Stimulated activated CD8-positive, alpha-beta memory T cell treated with anti-CD3 and anti-CD28 coated beads, Interleukin-4, amount 100 ng/mL, for 48 hours (primary cell): ENCODE measurements around the gene TMEM184A.
"Not testable (repeated sequence)": the region's sequence is repeated elsewhere in the genome, so short reads cannot be mapped to it uniquely, and the experiment has no call there.

Source experiments
- DNase-seq: peaks from one replicate; pipeline ENCODE4 v3.0.0-alpha.2; 2020

Gene TMEM184A

DNA sequence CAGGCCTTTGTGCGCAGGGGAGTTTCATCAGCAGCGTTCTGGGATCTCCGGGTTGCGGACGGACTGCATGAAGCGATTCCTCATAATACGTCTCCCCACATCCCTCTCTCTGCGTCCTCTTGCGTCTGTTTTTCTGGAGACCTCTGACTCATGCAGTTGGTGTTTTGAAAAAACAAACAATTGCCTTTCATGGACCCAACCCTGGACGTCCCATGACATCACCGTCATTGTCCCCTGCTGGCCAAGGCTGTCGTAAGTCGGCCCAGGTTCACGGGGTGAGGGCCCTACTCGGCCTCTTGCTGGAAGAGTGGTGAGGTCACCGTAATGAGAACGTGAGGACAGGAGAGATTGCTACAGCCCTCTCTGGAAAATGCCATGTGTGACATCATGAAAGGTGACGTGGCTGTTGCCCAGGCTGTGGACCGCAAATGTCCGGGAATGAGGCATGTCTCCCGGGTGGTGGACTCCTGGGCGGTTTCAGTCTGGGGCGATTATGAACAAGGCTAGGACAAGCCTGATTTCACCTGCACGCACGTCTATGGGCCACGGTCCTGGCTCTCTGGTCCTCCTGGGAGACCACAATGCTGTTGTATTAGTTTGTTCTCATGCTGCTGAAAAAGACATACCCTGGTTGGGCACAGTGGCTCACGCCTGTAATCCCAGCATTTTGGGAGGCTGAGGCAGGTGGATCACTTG is 35.3 kb downstream of the TMEM184A start:
- no peak for DNase-seq

DNA sequence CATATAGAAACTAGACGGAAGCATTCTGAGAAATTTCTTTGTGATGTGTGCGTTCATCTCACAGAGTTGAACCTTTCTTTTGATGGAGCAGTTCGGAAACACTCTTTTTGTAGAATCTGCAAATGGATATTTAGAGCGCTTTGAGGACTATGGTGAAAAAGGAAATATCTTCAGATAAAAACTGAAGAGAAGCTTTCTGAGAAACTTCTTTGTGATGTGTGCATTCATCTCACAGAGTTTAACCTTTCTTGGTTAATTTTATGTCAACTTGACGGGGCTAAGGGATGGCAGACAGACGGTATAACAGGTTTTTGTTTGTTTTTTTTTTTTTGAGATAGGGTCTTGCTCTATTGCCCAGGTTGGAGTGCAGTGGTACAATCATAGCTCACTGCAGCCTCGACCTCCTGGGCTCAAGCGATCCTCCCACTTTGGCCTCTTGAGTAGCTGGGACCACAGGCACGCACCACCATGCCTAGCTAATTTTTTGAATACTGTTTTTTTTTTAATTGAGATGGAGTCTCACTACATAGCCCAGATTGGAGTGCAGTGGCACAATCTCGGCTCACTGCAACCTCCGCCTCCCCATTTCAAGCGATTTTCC is 36.6 kb downstream of the TMEM184A start:
- DNase-seq, result not testable (repeated sequence)

DNA sequence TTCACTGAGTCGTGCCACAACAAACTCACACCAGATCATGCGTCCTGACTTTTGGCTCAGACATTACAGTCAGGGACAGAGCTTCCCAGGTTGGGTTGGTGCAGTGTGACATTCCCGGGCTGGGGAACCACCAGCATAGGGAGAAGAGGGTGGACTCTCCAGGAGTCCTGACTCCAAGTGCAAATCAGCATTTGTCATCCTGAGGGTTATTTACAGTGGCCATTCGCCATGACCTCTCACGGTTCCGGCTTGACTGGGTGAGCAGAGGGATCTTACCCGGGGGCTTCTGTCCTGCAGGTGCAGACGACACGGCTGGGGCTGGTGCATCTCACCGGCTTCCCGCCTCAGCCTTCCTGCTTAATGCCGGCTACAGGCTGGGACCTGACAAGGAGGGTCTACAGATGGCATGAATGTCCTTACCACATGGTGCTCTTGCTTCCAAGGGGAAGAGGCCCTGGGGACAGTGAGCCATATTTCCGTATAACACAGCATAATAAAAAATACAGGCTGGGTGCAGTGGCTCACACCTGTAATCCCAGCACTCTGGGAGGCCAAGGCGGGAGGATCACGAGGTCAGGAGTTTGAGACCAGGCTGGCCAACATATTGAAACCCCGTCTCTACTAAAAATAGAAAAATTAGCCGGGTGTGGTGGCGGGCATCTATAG is 39.3 kb downstream of the TMEM184A start:
- no peak for DNase-seq

DNA sequence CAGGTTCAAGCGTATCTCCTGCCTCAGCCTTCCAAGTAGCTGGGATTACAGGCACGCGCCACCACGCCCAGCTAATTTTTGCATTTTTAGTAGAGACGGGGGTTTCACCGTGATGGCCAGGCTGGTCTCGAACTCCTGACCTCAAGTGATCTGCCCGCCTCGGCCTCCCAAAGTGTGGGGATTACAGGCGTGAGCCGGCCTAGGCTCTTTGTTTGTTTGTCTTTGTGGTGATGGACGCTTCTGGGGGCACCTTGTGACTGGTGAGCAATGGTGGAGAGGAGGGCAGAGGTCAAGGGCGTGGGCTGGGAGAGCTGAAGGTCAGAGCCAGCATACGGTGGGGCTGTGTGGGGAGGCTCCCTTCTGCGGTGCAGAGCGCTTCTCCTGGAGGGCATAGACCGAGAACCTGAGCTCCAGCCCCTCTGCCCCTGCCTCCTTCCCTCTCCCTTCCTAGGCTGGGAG is 40.5 kb downstream of the TMEM184A start:
- DNase-seq, result not testable (repeated sequence)

DNA sequence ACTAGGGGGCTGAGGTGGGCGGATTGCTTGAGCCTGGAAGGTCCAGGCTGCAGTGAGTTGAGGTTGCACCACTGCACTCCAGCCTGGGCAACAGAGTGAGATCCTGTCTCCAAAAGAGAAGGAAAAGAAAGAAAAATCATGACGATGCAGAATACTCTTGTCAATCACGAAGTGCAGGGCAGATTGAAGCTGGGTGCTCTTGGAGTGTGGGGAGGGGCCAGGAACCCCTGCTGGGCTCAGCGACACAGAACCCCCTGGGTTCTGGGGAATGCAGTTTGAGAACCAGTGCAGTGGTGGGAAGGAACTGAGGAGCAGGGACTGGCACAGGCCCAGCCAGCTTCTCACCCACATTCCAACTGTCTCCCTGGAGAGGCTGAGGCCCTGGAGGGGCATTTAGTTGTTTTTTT is 41.0 kb downstream of the TMEM184A start:
- no peak for DNase-seq

DNA sequence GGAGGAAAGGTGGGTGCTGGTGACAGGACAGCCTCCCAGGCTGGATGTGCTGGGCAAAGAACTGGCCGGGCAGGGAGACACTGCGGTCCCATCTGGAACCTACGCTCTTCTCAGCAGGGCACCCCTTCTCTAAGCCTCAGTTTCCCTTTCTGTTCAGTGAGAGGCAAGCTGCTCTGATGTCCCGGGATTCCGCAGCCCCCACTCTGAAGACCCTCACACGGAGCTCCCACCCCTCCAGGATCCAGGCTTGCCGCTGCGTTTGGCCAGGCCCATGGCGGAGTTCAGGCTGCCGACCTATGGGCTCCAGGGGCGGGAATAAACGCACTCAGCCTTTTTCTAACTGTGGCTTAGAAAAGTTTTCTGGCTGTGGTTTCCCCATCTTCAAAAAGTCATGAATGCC is 41.6 kb downstream of the TMEM184A start:
- no peak for DNase-seq

DNA sequence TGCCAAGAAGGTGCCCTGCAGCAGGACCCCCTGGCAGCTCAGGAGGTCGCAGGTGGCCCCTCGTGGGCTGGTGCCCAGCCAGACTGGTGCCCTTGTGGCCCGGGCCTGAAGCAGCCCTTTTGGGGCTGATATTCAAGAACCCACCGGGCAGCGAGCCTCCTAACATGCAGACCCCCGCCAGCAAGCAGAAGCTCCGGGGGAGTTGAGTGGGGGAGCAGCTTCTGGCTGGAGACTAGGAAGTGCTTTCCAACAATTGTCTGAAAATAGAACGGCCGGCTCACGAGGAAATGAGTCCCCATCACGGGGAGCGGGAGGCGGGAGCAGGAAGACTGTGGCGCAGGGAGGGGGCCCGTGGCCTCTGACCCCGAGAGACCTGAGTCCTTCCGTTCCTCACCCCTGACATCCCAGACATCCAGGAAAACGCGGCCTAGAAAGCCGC is 42.3 kb downstream of the TMEM184A start:
- no peak for DNase-seq

DNA sequence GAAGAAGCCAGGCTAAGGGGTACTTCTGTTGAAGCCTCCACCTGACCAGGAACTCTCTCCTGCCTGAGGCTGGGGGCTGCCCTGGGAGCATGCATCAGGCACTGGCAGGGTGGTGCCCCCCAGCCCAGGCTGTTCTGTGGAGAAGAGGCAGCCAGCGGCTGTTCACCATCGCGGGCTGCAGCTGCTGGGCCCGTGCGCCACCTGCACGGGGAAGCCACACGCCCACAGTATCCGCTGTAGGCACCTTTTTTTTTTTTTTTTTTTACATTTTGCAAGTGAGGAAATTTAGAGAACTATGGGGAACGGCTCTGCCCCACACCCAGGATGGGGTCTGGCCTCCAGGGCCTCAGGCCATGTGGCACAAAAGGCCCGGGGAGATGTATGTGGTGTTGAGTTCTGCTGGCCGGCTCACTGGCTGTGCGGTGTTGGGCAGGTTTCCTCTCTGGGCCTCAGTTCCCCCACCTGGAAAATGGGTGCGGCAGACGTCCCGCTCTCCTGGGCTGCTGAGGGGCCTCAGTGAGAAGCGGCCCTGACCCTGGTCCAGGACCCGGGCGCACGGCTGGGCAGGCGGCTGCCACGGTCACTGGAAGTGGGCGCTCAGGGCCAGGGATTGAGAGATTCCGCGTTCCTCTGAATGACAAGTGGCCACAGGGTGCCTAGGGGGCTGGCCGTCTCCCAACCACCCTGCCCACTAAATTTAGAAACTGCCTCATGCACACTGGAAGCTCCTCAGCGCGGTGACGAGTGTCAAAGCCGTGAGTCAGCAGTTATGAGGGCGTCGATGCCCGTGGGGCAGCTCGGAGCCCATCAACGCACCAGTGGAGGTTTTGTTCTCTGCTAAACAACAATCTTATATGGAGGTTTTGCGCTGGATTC is 43.0 kb downstream of the TMEM184A start:
- DNase-seq, result peak; percentile 55

DNA sequence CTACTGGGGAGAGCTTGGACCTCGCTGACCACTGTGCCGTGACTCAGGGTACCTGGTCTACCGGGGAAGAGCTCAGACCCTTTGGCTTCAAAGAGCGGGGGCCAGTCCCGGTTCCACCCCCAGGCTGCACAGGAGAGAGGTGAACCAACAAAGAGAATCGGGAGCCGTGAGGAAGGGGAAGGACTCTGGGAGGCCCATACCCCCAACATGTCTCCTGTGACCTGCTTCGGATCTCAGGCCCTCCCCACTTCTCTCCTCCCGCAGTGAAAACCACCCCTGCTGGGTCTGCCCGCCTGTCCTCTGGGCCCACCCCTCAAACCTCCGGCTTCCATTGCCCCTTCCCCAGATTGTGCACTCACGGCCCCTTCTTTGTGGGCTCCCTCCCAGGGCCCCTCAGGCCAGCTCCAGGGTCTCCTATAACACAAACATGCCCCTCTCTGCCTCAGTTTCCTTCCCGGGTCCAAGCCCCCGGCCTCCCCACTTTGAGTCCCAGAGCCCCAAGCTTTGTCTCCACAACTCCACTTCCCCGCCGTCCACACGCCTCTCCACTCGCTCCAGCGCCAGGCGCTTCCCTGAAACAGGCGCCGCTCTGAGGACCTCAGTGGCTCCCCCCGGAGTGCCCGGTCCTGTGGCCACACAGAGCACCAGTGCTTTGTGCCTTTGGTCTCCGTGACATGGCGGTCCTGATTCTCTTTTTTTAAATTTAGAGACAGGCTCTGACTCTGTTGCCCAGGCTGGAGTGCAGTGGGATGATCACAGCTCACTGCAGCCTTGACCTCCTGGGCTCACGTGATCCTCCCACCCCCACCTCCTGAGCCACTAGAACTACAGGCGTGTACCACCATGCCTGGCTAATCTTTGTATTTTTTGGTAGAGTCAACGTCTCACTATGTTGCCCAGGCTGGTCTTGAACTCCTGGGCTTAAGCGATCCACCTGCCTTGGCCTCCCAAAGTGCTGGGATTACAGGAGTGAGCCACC is 44.3 kb downstream of the TMEM184A start:
- no peak for DNase-seq

DNA sequence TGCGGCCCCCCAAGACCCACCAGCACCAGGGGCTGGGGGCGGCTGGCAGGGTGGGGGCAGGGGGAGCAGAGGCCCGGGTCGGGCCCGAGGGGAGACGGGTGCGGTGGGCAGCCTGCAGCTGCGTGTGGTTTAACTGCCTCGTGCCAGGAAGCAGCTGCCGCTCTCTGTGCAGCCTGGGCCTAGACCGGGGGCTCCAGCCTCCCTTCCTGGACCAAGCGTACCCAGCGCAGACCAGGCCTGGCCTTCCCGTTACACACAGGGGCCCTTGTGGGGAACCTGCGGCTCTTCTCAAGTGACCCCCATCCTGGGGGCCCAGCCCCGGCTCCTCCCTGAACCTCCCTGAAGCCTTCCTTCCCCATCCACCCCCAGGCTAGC is 45.2 kb downstream of the TMEM184A start:
- no peak for DNase-seq

DNA sequence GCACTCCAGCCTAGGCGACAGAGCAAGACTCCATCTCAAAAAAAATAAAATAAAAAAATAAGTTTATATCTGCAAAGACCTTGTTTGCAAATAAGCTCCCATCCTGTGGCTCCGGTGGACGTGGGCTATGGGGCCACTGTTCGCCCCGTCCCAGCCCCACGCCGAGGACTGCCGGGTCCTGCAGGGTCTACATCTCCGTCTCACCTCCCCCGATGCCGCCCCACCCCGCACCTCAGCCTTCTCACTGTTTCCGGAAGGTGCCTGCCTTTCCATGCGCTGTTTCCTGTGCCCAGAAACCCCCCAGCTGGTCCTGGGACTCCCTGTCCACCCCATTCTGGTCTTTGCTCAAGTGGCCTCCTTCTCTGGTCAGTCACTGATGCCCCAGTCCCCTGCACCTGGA is 46.8 kb downstream of the TMEM184A start:
- DNase-seq, result no peak

DNA sequence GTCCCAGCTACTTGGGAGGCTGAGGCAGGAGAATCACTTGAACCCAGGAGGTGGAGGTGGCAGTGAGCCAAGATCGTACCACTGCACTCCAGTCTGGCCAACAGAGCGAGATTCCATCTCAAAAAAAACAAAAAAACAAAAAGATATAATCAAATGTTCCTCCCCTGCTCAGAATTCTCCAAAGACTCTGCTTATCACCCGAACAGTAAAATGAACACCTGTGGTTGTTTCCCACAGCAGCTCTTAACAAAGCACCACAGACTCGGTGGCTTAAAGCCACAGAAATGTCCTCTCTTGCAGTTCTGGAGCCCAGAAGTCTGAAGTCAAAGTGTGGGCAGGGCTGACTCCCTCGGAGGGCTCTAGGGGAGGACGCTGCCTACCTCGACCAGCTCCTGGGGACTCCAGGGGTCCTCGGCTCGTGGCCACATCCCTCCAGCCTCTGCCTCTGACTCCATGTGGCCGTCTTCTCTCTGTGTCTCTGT is 47.7 kb downstream of the TMEM184A start:
- no peak for DNase-seq

DNA sequence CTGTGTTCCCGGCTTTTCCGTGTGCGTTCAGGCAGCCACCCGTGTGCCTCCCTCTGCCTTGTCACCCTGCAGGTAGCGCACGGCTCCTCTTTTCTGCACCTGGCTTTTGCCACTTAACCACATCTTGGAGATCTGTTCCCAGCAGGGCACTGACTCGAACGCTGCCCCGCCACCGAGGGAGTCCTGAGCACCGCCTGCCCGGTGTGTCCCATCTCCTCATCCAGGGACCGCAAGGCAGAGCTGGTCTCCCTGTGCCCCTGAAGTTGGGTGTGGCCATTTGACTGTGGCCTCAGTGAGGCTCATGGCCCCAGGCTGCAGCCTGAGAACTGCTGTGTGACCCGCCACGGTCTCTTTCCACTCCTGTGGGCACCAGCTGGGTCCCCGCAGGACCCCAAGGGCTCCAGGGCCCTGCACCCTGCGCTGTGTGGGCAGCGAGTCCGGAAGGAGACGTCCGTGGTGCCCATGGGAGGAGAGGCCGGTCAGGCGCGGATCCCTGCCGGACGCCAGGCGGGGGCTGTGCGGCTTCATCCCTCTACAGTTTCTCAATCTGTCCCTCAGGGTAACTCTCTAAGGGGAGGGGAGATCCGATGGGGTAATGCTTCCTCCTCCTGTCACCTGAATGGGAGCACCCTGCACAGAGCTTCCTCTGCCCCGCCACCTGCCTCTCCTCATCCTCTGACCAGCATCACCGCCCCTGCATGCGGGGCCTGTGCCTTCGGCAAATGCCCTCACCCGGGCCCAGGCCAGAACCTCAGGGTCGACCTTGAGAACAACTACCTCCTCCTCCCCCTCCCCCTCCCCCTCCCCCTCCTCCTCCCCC is 50.1 kb downstream of the TMEM184A start:
- no peak for DNase-seq

DNA sequence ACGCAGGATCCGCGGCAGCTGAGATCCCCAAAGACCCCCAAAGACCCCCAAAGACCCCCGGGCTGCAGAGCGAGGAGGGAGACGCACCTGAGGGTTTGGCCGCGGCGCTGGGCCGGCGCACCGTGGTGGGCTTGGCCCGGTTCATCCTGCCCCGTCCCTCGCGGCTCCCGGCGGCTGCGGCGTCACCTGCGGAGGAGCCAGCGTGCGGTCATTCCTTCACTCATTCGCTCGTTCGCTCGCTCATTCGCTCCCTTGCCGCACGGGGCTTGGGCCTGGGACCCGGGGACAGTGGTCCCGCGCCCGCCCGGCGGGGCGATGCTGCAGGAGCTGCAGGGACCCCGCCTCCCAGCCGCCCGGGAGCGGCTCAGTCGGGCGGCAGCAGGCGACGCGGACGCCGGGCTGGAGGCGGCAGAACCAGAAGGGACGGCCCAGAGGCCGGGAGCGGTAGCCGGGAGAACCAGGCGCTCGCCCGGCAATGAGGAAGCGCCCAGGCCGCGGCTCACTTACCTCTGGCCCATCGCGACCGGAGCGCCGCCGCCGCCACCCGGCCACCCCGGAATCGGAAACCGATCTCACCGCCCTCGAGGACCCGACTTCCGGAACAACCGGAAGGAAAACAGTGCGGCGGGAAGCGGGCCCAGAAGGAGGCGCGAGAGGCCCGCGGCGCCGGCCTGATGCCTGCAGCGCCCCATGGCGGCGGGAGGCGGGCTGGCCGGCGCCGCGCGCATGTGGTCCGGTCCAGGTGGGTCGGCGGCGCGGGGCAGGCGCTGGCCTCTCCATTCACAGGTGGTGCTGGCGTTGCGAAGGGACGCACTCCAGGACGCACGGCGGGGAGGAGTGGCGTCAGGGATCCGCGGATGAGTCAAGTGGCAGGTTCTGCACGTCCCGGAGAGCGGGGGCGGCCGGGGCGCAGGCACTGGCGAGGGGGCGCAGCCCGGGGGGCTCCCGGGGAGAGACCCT is 51.9 kb downstream of the TMEM184A start, which contains the start of gene INTS1:
Gene INTS1, minus strand, starts transcription at position 574 of the 960 bp plus-strand sequence. Its CDS starts 429 bp downstream, at position 145.
- DNase-seq, result peak; percentile 92

DNA sequence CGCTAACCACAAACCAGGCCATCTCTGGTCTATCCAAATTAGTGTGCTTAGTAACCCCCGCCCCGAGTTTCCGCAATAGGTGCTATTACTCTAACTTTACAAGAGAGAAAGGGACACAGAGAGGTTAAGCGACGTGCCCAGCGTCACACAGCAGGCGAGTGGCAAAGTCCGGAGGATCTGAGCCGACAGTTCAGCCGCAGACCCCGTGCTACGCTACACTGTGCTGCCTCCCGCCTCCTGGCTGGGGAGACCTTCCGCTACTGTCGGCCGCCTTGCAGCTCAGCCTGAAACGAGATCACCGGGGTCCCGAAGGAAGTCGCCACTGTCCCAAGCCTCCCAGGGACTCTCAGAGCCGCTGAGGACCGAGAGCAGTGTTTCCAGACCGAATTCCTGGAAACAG is 52.6 kb downstream of the TMEM184A start:
- no peak for DNase-seq

DNA sequence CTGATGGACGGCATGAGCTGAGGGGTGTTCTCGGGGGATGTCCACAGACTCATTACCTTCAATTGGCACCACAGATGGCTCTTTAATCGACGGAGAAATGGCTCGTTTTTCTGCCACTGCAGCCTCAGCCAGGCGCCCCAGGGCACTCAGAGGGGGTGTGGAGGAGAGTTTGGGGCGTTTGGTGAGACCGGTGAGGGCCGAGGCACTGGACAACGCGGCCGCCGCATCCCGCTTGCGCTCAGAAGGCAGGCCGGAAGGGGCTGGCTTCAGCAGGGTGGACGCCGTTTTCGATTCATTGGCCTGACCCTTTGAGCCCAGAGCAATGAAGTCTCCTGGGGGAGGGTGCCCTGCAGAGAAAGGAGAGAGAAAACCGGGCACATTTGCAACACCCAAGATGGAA is 53.2 kb downstream of the TMEM184A start:
- DNase-seq, result no peak

DNA sequence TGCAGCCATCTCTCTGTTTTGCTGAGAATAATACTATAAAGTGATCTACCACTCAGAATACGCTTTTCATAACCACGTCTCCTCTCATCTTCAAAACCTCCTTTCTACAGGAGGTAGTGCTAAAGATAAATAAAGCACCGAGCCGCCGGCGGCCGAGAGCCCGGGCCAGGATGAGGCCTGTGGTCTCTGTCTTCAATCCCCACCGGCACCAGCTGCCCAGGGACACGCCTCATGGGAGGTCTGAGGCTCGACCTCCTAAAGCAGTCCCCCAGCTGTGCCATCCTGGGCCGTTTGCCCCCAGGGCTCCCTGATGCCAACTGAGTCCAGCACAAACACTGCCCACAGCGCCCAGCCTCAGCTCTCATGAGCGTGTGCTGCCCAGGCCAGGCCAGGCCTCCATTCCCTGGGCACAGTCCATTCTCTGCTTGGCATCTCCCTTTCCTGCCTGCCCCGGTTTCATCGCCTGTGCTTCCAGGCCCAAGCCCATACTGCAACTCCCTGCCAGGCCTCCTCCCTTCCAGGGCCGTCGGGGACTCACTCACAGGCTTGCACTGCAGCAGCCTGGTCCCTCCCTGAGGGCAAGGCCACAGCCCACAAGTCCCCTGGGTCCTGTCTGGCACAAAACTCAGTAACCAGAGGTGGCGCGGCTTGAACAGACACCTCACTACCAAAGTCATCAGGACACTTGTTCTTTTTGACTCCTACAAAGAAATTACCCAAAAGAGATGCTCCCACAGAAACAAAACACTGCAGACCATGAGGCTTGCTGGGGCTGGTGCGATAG is 54.3 kb downstream of the TMEM184A start:
- DNase-seq, result no peak

DNA sequence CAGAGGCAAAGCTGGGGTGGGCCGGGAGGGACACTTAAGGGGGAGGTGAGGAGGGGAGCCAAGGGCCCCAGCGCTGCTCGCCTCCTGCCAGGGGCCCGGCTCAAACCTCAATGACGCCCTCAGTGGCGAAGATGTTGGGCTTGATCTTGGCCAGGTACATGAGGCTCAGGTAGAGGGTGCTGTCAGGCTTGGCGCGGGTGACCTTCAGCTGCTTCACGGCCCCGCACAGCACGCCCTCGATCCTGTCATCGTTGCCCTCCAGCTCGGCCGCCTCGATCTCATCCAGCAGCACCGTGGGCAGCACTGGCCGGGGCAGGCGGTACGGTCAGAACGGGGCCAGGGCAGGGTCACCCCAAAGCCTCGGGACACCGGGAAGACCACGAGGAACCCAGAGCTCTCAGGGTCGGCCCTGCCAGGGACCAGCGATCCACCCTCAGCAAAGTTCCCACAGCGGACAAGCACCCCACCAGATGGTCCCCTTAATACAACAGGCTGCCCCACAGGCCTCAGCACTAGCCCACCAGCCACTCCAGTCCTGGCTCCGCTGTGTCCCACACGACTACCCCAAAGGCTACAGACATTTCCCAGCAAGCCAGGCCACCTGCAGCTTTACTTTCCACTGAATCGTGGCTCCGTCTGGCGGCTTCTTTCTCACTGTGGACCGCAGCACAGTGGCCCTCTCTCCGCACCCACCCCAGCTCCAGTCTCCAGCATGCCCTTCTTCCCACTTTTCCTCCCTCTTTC is 55.8 kb downstream of the TMEM184A start:
- DNase-seq, result no peak
